GM12872 (cell line): ENCODE results near the gene HES7.

Experiments
- TF ChIP-seq, protein P1 (sequence below): IDR thresholded peaks from 3 replicates; pipeline ENCODE4 v1.5.1; 2011; ENCODE audit warnings: low read depth, mild to moderate bottlenecking, low read length, moderate library complexity; ENCODE audit not compliant: insufficient read depth

The HES7 gene

DNA sequence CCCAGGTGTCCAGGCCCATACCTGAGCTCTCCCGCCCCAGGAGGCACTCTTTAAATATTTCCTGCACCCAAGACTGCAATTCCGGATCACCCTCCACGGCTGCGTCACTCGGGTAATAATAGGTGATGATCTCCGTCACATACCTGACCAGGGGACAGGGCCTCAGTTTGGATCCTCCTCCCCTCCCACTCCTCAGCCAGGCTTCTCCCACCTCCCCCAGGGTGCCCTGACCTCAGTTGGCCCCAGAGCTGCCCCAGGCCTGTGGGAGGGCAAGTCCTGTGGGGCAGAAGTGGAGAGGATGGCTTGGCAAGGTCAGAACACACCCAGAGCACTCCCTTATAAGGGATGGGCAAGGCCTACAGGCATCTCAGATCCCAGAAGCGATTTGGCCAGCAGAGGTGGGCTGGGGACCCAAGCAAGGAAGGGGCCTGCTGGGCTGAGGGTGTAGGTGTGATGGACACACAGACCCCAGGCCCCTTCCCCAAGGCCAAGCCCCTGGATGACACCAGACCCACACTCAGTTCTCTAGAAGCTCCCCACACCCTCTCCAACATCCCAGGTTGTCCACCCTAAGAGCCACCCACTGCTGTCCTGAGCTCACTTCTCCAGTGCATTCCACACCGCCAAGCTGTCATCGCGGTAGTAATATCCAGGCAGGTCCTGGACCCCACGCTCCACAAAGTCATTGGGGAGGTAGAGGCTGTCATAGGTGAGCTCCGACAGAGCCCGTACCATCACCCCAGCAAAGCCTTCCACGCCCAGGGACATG is 48.1 kb downstream of the HES7 start:
- TF ChIP-seq, protein P1, sequence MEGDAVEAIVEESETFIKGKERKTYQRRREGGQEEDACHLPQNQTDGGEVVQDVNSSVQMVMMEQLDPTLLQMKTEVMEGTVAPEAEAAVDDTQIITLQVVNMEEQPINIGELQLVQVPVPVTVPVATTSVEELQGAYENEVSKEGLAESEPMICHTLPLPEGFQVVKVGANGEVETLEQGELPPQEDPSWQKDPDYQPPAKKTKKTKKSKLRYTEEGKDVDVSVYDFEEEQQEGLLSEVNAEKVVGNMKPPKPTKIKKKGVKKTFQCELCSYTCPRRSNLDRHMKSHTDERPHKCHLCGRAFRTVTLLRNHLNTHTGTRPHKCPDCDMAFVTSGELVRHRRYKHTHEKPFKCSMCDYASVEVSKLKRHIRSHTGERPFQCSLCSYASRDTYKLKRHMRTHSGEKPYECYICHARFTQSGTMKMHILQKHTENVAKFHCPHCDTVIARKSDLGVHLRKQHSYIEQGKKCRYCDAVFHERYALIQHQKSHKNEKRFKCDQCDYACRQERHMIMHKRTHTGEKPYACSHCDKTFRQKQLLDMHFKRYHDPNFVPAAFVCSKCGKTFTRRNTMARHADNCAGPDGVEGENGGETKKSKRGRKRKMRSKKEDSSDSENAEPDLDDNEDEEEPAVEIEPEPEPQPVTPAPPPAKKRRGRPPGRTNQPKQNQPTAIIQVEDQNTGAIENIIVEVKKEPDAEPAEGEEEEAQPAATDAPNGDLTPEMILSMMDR: no peak

DNA sequence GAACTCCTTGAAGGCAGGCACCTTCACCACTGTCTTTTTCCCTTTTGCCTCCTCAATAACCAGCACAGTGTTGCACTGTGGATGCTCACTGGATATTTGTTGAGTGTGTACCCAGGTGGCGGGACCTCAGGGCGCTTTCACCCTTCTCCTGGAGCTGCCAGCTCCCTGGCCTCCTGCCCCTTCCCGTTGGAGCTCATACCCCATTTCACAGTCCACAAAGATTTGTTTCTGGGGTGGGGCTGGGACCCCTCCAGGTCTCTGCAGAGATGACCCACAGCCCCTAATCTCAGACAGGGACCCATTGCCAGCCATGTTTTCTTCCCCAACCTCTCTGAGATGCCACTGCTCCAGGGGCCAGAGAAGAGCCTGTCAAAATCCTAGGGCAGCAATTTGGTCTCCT is 48.8 kb downstream of the HES7 start:
- TF ChIP-seq, protein P1: no peak

DNA sequence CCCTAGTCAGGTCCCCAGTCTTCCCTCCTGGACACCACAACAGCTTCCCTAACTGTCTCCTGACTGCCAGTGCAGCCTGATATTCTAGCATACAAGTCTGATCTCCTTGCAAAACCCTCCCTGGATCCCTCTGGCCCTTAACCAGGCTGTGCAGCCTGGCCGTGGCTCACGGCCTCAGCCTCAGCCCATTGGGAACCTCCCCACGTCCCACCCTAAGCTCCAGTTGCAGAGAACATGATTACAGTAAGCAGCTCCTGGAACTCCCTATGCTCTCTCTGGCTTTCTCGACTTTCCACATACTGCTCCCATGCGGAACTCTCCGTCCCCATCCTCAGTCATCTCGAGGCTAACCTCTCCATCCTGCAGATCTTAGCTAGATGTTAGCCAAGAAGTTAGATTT is 49.4 kb downstream of the HES7 start:
- TF ChIP-seq, protein P1: no peak

DNA sequence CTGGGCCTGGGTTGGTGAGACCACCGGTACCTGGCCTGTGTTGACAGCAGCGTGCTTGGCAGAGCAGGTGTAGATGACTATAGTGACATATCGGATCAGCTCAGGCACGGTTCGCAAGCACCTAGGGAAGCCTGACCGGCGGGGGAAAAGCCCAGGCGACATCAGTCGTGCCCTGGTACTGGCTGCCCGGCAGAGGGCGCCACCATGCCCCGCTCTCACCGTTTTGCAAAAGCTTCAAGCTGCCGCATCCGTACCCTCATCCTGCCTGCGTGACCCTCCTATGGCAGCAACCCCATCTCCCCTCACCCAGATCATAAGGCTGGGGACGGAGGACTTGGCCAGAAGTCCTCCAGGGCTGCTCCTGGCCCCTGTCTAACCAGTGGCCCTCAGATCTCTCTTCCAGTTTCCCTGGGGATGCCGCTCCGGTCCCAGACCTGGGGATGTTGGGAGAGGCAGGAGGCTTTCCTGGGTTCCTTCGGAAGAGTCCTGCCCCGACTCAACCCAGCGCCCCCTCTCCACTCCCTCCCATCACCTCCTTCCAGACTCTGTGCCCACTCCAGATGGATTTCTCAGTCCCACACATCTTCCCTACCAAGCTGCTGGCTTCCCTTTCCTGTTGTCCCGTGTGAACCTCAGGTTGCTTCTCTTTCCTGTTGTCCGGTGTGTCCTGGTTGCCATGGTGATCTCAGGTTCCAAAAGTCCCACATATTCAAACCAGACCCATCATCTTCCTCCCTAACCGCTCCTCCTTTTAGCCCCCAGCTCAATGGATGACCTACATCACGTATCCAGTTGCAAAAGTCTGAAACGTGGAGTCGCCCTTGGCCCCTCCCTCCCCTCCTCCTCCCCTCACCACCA is 50.0 kb downstream of the HES7 start:
- TF ChIP-seq, protein P1: peak; percentile 99

DNA sequence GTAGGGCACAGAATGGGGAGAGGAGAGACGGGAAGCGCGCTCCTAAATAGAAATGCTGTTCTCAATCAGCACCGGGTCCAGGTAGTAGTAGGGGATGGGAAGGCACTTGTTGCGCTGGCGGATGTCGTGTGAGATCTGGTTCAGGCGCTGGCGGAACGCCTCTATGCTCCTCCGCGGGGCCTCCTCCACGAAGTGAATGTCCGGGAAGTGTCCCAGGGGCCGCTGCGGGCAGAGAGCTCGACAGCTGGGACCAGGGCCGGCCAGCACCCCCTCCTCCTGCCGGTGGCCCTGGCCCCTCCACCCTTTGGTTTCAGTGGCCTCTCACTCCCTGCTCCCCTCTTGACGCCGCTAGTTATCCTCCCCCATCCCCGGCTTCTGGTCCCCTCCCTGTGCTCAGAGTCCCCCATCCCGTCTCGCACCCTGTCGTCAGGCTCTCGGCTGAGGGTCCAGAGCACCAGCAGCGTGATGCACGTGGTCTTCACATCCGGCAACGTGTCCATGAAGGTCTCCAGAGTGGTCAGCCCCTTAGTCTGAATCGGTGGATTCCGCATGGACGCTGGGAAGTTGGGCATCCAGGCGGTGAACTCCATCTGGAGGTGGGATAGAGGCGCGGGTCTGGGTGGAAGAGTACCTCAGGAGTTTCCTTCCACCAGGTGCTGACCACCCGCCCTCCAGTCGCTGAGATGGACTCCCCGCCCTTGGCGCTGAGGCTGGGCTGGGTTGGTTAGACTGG is 51.0 kb downstream of the HES7 start:
- TF ChIP-seq, protein P1: no peak

DNA sequence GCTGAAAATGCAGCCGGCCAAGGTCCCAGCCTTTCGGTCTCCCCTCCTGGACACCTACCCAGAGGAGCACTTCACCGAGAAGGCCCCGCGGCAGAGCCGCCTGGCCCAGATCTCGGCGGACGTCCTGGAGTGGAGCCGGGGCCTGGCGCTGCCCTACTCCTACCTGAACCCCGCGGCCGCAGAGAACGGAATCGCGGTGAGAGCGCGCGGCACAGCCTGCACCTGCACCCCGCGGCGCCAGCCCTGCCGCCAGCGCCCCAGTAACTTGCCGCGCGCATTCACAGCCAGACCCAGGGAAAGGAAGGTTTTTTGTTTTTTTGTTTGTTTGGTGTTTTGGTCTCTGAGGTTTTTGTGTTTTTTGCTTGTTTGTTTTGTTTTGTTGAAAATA is 51.6 kb downstream of the HES7 start:
- TF ChIP-seq, protein P1: no peak

DNA sequence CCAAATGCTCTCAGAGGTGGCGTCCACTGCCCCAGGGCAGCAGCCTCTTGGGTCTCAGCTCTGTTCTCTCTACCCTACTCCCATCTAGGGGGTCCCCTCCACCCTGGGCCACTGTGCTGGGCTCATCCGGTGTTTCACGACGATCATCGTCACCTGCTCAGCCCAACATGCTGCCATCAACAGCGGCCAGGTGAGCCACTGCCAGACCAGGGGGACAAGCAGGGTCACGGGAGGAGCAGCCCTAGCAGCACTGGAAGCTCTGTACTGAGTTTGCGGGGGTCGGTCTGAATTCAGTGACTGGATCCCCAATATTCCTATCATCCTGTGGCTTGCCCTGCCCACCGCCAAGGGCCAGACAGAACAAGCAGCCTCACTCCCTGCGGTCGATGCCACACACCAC is 52.4 kb downstream of the HES7 start:
- TF ChIP-seq, protein P1: no peak
